Stimulated activated naive B cell treated with anti-CD40 and anti-IgM and Interleukin-4, amounts not matched to agents 10 μg/mL and 1 μg/mL and 100 μg/mL, for 72 hours (primary cell): ENCODE results near the gene MAPKBP1.
"Not testable (repeated sequence)": the region's sequence is repeated elsewhere in the genome, so short reads cannot be mapped to it uniquely, and the experiment has no call there.

Source experiments
- ATAC-seq, 2 donors: fragments of 150-1000 bp; cut with Tn5 transposase; replicated peaks; 2 replicates each; pipeline ENCODE4 v1.10.0; 2021; ENCODE audit warnings: moderate library complexity in 1 of 2
- DNase-seq: peaks from one replicate; pipeline ENCODE4 v3.0.0; 2021
- H3K27ac Mint-ChIP-seq: one replicate; pipeline ENCODE4 v1.8.0; 2022; ENCODE audit warnings: mild to moderate bottlenecking, mixed read lengths
- H3K27me3 Mint-ChIP-seq, 2 donors: one replicate each; pipeline ENCODE4 v1.8.0; 2022; ENCODE audit warnings: mixed read lengths in 2 of 2
- H3K36me3 Mint-ChIP-seq, 2 donors: one replicate each; pipeline ENCODE4 v1.8.0; 2022; ENCODE audit warnings: mixed read lengths in 2 of 2, mild to moderate bottlenecking in 1 of 2
- H3K4me1 Mint-ChIP-seq, 2 donors: one replicate each; pipeline ENCODE4 v1.8.0; 2022; ENCODE audit warnings: mixed read lengths in 2 of 2, mild to moderate bottlenecking in 1 of 2
- H3K4me3 Mint-ChIP-seq, 2 donors: one replicate each; pipeline ENCODE4 v1.8.0; 2022; ENCODE audit warnings: mild to moderate bottlenecking in 2 of 2, mixed read lengths in 2 of 2, moderate library complexity in 1 of 2
- H3K9me3 Mint-ChIP-seq, 2 donors: one replicate each; pipeline ENCODE4 v1.8.0; 2022; ENCODE audit warnings: mixed read lengths in 2 of 2, mild to moderate bottlenecking in 1 of 2

Gene MAPKBP1

GRCh38 chr15:41831291-41831690, 57.0 kb downstream of the MAPKBP1 start:
- H3K9me3 Mint-ChIP-seq, H3K27me3 Mint-ChIP-seq, H3K4me3 Mint-ChIP-seq, ATAC-seq, DNase-seq: not testable (repeated sequence)
- H3K36me3 Mint-ChIP-seq: peaks cover 12 to 37% of the 10 kb centered on the region in 2 donors
- peak overlapping the region; percentile 20 for H3K27ac Mint-ChIP-seq
- H3K4me1 Mint-ChIP-seq: peaks cover 38 to 45% of the 10 kb centered on the region in 2 donors

DNA sequence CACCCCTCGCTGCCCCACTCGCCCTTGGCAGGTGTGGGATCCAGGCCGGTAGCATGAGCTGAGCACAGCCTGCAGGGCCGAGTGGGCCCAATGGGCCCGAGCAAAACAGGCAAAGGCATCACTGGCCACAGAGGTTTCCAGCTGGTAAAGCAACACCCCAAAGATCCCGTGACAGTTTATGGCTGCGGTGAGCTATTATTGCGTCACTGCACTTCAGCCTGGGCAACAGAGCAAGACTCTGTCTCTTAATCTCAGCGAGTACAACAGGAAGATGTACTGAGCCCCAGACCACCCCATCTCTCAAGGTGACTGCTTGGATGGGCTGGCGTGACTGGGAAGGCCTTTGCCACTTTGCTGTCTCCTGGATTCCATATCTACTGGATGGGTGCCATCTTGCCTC, 57.9 kb downstream of the MAPKBP1 start:
- Mint-ChIP-seq H3K27me3 (no peaks in the 10 kb centered on the region), H3K4me1 (peaks cover 35 to 44% of the 10 kb centered on the region in 2 donors), H3K36me3 (peaks cover 17 to 38% of the 10 kb centered on the region in 2 donors), H3K4me3 (no peak overlapping the region), H3K27ac (no peak overlapping the region), H3K9me3 (no peaks in the 10 kb centered on the region)
- ATAC-seq (no peak), DNase-seq (no peak)

- H3K4me1 Mint-ChIP-seq: peaks cover 33 to 37% of the 10 kb centered on the region in 2 donors
- no peaks in the 10 kb centered on the region for H3K27me3 Mint-ChIP-seq
- no peak overlapping the region for H3K27ac Mint-ChIP-seq
- DNase-seq: no peak
- peaks cover 23 to 39% of the 10 kb centered on the region in 2 donors for H3K36me3 Mint-ChIP-seq
- peak; percentile 8 to 12 for ATAC-seq
- no peak overlapping the region for H3K4me3 Mint-ChIP-seq
- H3K9me3 Mint-ChIP-seq: no peaks in the 10 kb centered on the region
Observed at GRCh38 chr15:41832875-41833274, 58.6 kb downstream of the MAPKBP1 start.

- no peak overlapping the region for H3K4me3 Mint-ChIP-seq
- ATAC-seq (no peak), DNase-seq (no peak)
- no peak overlapping the region for H3K27ac Mint-ChIP-seq
- H3K36me3 Mint-ChIP-seq: peaks cover 23 to 39% of the 10 kb centered on the region in 2 donors
- peaks cover 26 to 27% of the 10 kb centered on the region in 2 donors for H3K4me1 Mint-ChIP-seq
- H3K9me3 Mint-ChIP-seq: no peaks in the 10 kb centered on the region
- H3K27me3 Mint-ChIP-seq: no peaks in the 10 kb centered on the region
Observed at GRCh38 chr15:41834096-41834495, 59.8 kb downstream of the MAPKBP1 start.

DNA sequence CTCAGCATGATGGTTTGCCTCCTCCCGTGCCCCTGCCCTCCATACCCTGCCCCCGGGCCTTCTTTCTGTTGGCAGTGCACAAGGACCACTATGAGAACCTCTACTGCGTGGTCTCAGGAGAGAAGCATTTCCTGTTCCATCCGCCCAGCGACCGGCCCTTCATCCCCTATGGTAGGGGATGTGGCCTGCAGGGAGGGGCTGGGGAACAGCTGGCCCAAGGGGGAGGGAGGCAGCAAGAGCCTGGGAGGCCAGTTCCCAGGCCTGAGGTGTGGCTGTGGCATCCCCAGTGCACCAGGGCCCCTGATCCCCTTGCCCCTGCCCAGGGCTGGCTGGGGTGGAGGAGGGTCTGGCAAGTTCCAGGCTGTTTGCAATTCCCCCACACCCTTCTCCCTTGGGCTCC, 61.8 kb downstream of the MAPKBP1 start:
- H3K4me1 Mint-ChIP-seq: peaks cover 18 to 22% of the 10 kb centered on the region in 2 donors
- no peaks in the 10 kb centered on the region for H3K9me3 Mint-ChIP-seq
- no peak for ATAC-seq
- H3K36me3 Mint-ChIP-seq: peaks cover 25 to 47% of the 10 kb centered on the region in 2 donors
- no peaks in the 10 kb centered on the region for H3K27me3 Mint-ChIP-seq
- H3K4me3 Mint-ChIP-seq: no peak overlapping the region
- no peak overlapping the region for H3K27ac Mint-ChIP-seq
- no peak for DNase-seq

DNA sequence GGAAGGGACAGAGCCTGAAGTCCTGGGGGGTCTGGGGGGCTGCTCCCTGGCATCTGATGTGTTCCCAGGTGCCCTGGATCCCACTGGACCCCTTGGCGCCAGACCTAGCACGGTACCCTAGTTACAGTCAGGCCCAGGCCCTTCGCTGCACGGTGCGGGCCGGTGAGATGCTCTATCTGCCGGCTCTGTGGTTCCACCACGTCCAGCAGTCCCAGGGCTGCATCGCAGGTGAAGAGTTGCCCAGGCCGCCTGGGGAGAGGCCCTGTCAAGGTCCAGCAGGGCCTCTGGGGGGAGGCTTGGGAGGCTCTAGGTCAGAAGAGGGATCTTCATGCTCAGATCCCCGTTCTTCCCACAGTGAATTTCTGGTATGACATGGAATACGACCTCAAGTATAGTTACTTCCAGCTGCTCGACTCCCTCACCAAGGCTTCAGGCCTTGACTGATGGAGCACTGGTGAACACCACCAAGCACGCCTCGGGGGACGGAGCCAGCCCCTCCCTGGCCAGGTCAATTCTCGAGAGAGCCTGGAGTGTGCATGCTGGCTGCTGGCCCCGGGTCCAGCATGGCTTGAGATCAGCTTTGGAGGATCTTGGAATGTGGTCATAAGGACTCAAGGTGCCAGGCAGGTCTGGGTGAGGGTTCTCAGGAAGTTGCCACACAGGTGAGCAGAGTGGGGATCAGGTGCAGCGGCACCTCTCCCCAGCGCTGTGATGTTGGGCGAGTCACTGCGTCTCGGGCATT, 62.6 kb downstream of the MAPKBP1 start:
- Mint-ChIP-seq H3K36me3 (peaks cover 25 to 46% of the 10 kb centered on the region in 2 donors), H3K4me3 (no peak overlapping the region), H3K27me3 (no peaks in the 10 kb centered on the region), H3K27ac (no peak overlapping the region), H3K9me3 (no peaks in the 10 kb centered on the region), H3K4me1 (peaks cover 10 to 16% of the 10 kb centered on the region in 2 donors)
- DNase-seq (no peak), ATAC-seq (no peak)

- ATAC-seq (no peak), DNase-seq (no peak)
- H3K4me3 Mint-ChIP-seq: no peak within 1 kb of the TSS
- peaks cover 30 to 46% of the 10 kb centered on the region in 2 donors for H3K36me3 Mint-ChIP-seq
- no peaks in the 10 kb centered on the region for H3K27me3 Mint-ChIP-seq
- H3K27ac Mint-ChIP-seq: no peak within 1 kb of the TSS
- peaks cover 0 to 9% of the 10 kb centered on the region in 2 donors for H3K4me1 Mint-ChIP-seq
- H3K9me3 Mint-ChIP-seq: no peaks in the 10 kb centered on the region
Observed at GRCh38 chr15:41838400-41838897, 64.2 kb downstream of the MAPKBP1 start, which contains the start of gene PLA2G4B. TSS of gene PLA2G4B (plus strand) at chr15:41838847. CDS start at chr15:41838914, 67 bp downstream.

- H3K4me1 Mint-ChIP-seq: peaks cover 0 to 2% of the 10 kb centered on the region in 2 donors
- DNase-seq: no peak
- no peaks in the 10 kb centered on the region for H3K9me3 Mint-ChIP-seq
- no peak overlapping the region for H3K27ac Mint-ChIP-seq
- peaks cover 34 to 39% of the 10 kb centered on the region in 2 donors for H3K36me3 Mint-ChIP-seq
- H3K27me3 Mint-ChIP-seq: no peaks in the 10 kb centered on the region
- H3K4me3 Mint-ChIP-seq: no peak overlapping the region
- no peak for ATAC-seq
Observed at GRCh38 chr15:41839781-41840491, 65.7 kb downstream of the MAPKBP1 start.

GRCh38 chr15:41840673-41841072, 66.4 kb downstream of the MAPKBP1 start:
- Mint-ChIP-seq H3K27ac (no peak overlapping the region), H3K4me3 (no peak overlapping the region), H3K4me1 (no peaks in the 10 kb centered on the region), H3K9me3 (no peaks in the 10 kb centered on the region), H3K36me3 (peaks cover 33 to 35% of the 10 kb centered on the region in 2 donors), H3K27me3 (no peaks in the 10 kb centered on the region)
- ATAC-seq (no peak), DNase-seq (no peak)

DNA sequence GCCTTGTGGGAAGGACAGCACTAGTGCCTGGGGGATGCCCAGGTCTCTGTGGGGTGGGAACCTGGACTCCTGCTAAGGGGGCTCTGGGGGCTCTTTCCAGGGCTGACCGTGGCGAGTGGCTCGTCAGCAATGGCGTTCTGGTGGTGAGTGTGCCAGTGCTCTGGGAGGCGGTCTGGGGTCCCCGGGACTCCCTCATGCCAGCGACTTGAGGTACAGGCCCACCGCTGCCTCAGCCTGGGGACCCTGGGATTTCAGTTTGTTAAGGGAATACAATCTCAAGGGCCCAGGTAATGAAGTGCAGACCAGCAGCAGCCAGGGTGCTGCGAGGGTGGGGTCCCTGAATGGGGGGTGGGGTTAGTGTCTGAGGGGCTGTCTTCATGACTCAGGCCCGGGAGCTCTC, 66.8 kb downstream of the MAPKBP1 start:
- Mint-ChIP-seq H3K27ac (no peak overlapping the region), H3K36me3 (peaks cover 31 to 36% of the 10 kb centered on the region in 2 donors), H3K27me3 (no peaks in the 10 kb centered on the region), H3K4me3 (no peak overlapping the region), H3K9me3 (no peaks in the 10 kb centered on the region), H3K4me1 (no peaks in the 10 kb centered on the region)
- ATAC-seq (no peak), DNase-seq (no peak)

- Mint-ChIP-seq H3K36me3 (peaks cover 27 to 36% of the 10 kb centered on the region in 2 donors), H3K9me3 (no peaks in the 10 kb centered on the region), H3K27me3 (no peaks in the 10 kb centered on the region), H3K4me3 (no peak overlapping the region), H3K27ac (no peak overlapping the region), H3K4me1 (no peaks in the 10 kb centered on the region)
- ATAC-seq (no peak), DNase-seq (no peak)
Observed at GRCh38 chr15:41842229-41842628, 67.9 kb downstream of the MAPKBP1 start.

DNA sequence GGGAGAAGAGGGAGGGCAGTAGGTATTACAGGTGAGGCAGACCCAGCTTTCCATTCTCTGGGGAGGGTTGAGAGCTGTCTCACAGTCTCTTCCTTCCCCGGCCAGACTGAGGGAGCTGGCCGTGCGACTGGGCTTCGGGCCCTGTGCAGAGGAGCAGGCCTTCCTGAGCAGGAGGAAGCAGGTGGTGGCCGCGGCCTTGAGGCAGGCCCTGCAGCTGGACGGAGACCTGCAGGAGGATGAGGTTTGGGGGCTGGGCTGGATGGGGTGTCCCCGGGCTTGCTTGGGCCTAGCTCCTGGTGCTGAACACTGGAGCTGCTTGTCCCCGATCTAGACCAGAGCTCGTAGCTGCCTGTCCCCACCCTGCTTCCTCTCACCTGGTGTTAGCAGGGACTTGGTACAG, 69.3 kb downstream of the MAPKBP1 start:
- Mint-ChIP-seq H3K9me3 (no peaks in the 10 kb centered on the region), H3K4me3 (no peak overlapping the region), H3K27me3 (no peaks in the 10 kb centered on the region), H3K27ac (no peak overlapping the region), H3K36me3 (peaks cover 30 to 45% of the 10 kb centered on the region in 2 donors), H3K4me1 (no peaks in the 10 kb centered on the region)
- ATAC-seq (no peak), DNase-seq (no peak)

- H3K27me3 Mint-ChIP-seq: no peaks in the 10 kb centered on the region
- no peak overlapping the region for H3K27ac Mint-ChIP-seq
- H3K4me1 Mint-ChIP-seq: peaks cover 0 to 1% of the 10 kb centered on the region in 2 donors
- ATAC-seq (no peak), DNase-seq (no peak)
- H3K9me3 Mint-ChIP-seq: no peaks in the 10 kb centered on the region
- H3K36me3 Mint-ChIP-seq: peaks cover 33 to 45% of the 10 kb centered on the region in 2 donors
- H3K4me3 Mint-ChIP-seq: no peak overlapping the region
Observed at GRCh38 chr15:41844814-41845213, 70.5 kb downstream of the MAPKBP1 start.

- Mint-ChIP-seq H3K4me1 (peaks cover 7 to 17% of the 10 kb centered on the region in 2 donors), H3K36me3 (peaks cover 30 to 31% of the 10 kb centered on the region in 2 donors), H3K27ac (peak overlapping the region; percentile 7), H3K27me3 (peaks cover 3 to 9% of the 10 kb centered on the region in 2 donors), H3K9me3 (no peaks in the 10 kb centered on the region), H3K4me3 (no peak overlapping the region)
- ATAC-seq: no peak
- DNase-seq: no peak
Observed at GRCh38 chr15:41847206-41847605, 72.9 kb downstream of the MAPKBP1 start.
